HCT116 (cell line): Measurements from ENCODE around the gene ROBO1. TPM values are rescaled to one million over a fixed set of nuclear protein-coding genes. Genes with fewer than 3 reads are reported as not detected.

Experiments
- ATAC-seq: fragments of 200-7000 bp; cut with Tn5 transposase; 2 replicates; pipeline ENCODE4 v1.9.1; 2020; ENCODE audit warnings: mild to moderate bottlenecking, moderate library complexity
- BruUV-seq: library from RNA; stranded (reverse); fragments of 400-500 nt; replicated peaks from 2 replicates; lab custom pipeline; 2021; lab: Mats Ljungman, UMichigan
- CTCF ChIA-PET: fragments of 300-600 bp; sonication (Branson Sonifier 250); formaldehyde crosslinking; loops from one replicate; lab custom pipeline; 2021; ENCODE audit warnings: antibody characterized with exemption; lab: Charles Lee
- POLR2A ChIA-PET: fragments of 300-600, 350-600 bp; sonication (Branson Sonifier 250); formaldehyde crosslinking; loops from one replicate; lab custom pipeline; 2021; ENCODE audit warnings: antibody characterized with exemption; lab: Charles Lee
- RAD21 ChIA-PET, 2 experiments: fragments of 300-600 bp; sonication (Branson Sonifier 250); formaldehyde crosslinking; loops; one replicate each; lab custom pipeline; 2023; ENCODE audit warnings: low total read pairs in 2 of 2; ENCODE audit not compliant: uncharacterized antibody in 2 of 2, unreplicated experiment in 2 of 2, low non-redundant PET in 1 of 2; lab: Charles Lee
- DNase-seq: peaks from one replicate; pipeline ENCODE4 v3.0.0-alpha.2; 2010; ENCODE audit warnings: low read depth, low spot score
- H2AFZ ChIP-seq: fragments of 200-600 bp; shearing (Covaris generic), sonication (generic); 2 replicates; pipeline ENCODE4 v1.6.1; 2017; ENCODE audit warnings: low read depth, mixed run types, mixed read lengths, antibody characterized with exemption, low read length; ENCODE audit not compliant: poor library complexity, severe bottlenecking
- H3K27ac ChIP-seq: 2 replicates; pipeline ENCODE4 v1.5.1; 2012; ENCODE audit warnings: low read depth, low read length
- H3K27me3 ChIP-seq: fragments of 200-600 bp; sonication (generic); 2 replicates; pipeline ENCODE4 v1.6.1; 2016; ENCODE audit warnings: mixed run types, low read length, mixed read lengths; ENCODE audit not compliant: insufficient read depth
- H3K36me3 ChIP-seq, 2 experiments: fragments of 200-500 bp in 1 of 2; fragments of 200-600 bp in 1 of 2; sonication (Bioruptor generic) in 1 of 2; sonication (generic) in 1 of 2; 2 replicates each; pipeline versions ENCODE4 v1.5.1 to v1.6.1; 2014 to 2016; ENCODE audit warnings: low read length in 2 of 2, inconsistent platforms in 1 of 2, mixed read lengths in 1 of 2, mixed run types in 1 of 2; ENCODE audit not compliant: insufficient read depth in 2 of 2, control insufficient read depth in 1 of 2
- H3K4me1 ChIP-seq, 2 experiments: fragments of 200-600 bp in 1 of 2; sonication (generic) in 1 of 2; 2 replicates each; pipeline versions ENCODE4 v1.5.1 to v1.6.1; 2012 to 2017; ENCODE audit warnings: low read length in 2 of 2, inconsistent platforms in 1 of 2, mild to moderate bottlenecking in 1 of 2, mixed read lengths in 1 of 2, mixed run types in 1 of 2, moderate library complexity in 1 of 2; ENCODE audit not compliant: insufficient read depth in 2 of 2, control insufficient read depth in 1 of 2
- H3K4me2 ChIP-seq: fragments of 200-600 bp; sonication (generic); 2 replicates; pipeline ENCODE4 v1.6.1; 2017; ENCODE audit warnings: mixed run types, low read length, mixed read lengths
- H3K4me3 ChIP-seq, 2 experiments: fragments of 200-600 bp in 1 of 2; sonication (generic) in 1 of 2; replicated peaks in 1 of 2; 2 replicates each; pipeline ENCODE4 v1.5.1; 2011 to 2016; ENCODE audit warnings: low read length in 2 of 2, control low read depth in 1 of 2, low read depth in 1 of 2, mild to moderate bottlenecking in 1 of 2, mixed read lengths in 1 of 2, mixed run types in 1 of 2
- H3K79me2 ChIP-seq: fragments of 200-600 bp; sonication (generic); 2 replicates; pipeline ENCODE4 v1.6.1; 2017; ENCODE audit warnings: mild to moderate bottlenecking, mixed run types, low read length, moderate library complexity, mixed read lengths; ENCODE audit not compliant: insufficient read depth
- H3K9ac ChIP-seq: fragments of 200-600 bp; sonication (generic); 2 replicates; pipeline ENCODE4 v1.6.1; 2016; ENCODE audit warnings: low read length, mixed read lengths
- H3K9me2 ChIP-seq: fragments of 200-600 bp; sonication (generic), shearing (Covaris generic); 2 replicates; pipeline ENCODE4 v1.6.1; 2017; ENCODE audit warnings: mixed run types, mild to moderate bottlenecking, moderate library complexity; ENCODE audit not compliant: insufficient read depth
- H3K9me3 ChIP-seq, 2 experiments: fragments of 200-500 bp in 1 of 2; fragments of 200-600 bp in 1 of 2; sonication (Bioruptor generic) in 1 of 2; sonication (generic) in 1 of 2; 2 replicates each; pipeline ENCODE4 v1.6.1; 2014 to 2017; ENCODE audit warnings: low read length in 2 of 2, mixed read lengths in 2 of 2, inconsistent platforms in 1 of 2, low read depth in 1 of 2, mild to moderate bottlenecking in 1 of 2, mixed run types in 1 of 2, moderate library complexity in 1 of 2; ENCODE audit not compliant: control insufficient read depth in 1 of 2, insufficient read depth in 1 of 2
- H4K20me1 ChIP-seq: fragments of 200-600 bp; sonication (generic), shearing (Covaris generic); 2 replicates; pipeline ENCODE4 v1.6.1; 2017; ENCODE audit warnings: mixed run types, mild to moderate bottlenecking, moderate library complexity; ENCODE audit not compliant: insufficient read depth
- EGR1 ChIP-seq: IDR thresholded peaks from 2 replicates; pipeline ENCODE4 v1.6.1; 2012; ENCODE audit warnings: low read depth
- ELF1 ChIP-seq: IDR thresholded peaks from 2 replicates; pipeline ENCODE4 v1.6.1; 2012; ENCODE audit warnings: low read depth, borderline replicate concordance
- EZH2 ChIP-seq: fragments of 200-600 bp; sonication (generic); IDR thresholded peaks from 2 replicates; pipeline ENCODE4 v1.6.1; 2017; ENCODE audit warnings: antibody characterized with exemption, mixed run types
- EZH2phosphoT487 ChIP-seq: fragments of 200-600 bp; IDR thresholded peaks from 2 replicates; pipeline ENCODE4 v1.6.1; 2018; ENCODE audit warnings: antibody characterized with exemption, borderline replicate concordance
- FOSL1 ChIP-seq: IDR thresholded peaks from 2 replicates; pipeline ENCODE4 v1.6.1; 2012; ENCODE audit warnings: low read depth
- POLR2A ChIP-seq: IDR thresholded peaks from 2 replicates; pipeline ENCODE4 v1.7.0; 2011; ENCODE audit warnings: borderline replicate concordance; ENCODE audit not compliant: insufficient read depth, insufficient read length; ENCODE audit errors: extremely low read depth
- POLR2AphosphoS5 ChIP-seq: IDR thresholded peaks from 2 replicates; pipeline ENCODE4 v1.6.1; 2011; ENCODE audit warnings: mild to moderate bottlenecking, low read depth, low read length, moderate library complexity
- RAD21 ChIP-seq: IDR thresholded peaks from 2 replicates; pipeline ENCODE4 v1.6.1; 2012; ENCODE audit warnings: low read depth, mild to moderate bottlenecking
- SIN3A ChIP-seq: IDR thresholded peaks from 2 replicates; pipeline ENCODE4 v1.6.1; 2012; ENCODE audit warnings: low read depth
- SP1 ChIP-seq: IDR thresholded peaks from 2 replicates; pipeline ENCODE4 v1.6.1; 2012; ENCODE audit warnings: low read depth
- ZFX ChIP-seq: fragments of 450-650 bp; IDR thresholded peaks from 2 replicates; pipeline ENCODE4 v1.6.1; 2017
- ZNF274 ChIP-seq: fragments of 200-500 bp; sonication (Bioruptor generic); IDR thresholded peaks from 2 replicates; pipeline ENCODE4 v1.6.1; 2014; ENCODE audit warnings: mild to moderate bottlenecking, low read depth, low read length, inconsistent platforms
- intact Hi-C: fragments of 100-400 bp; cut with micrococcal nuclease; formaldehyde crosslinking; loops from 2 replicates; pipeline ENCODE4 v1.10.0; 2022
- total RNA-seq: library from RNA; stranded (reverse); gene quantifications from one replicate; pipeline ENCODE4 v1.2.1, GENCODE V29; 2021; ENCODE audit not compliant: unreplicated experiment
- TF ChIP-seq, protein P1 (sequence below): IDR thresholded peaks from 2 replicates; pipeline ENCODE4 v1.6.1; 2012
- TF ChIP-seq, protein P2 (sequence below): IDR thresholded peaks from 2 replicates; pipeline ENCODE4 v1.6.1; 2011; ENCODE audit warnings: mild to moderate bottlenecking, low read length, moderate library complexity; ENCODE audit not compliant: insufficient replicate concordance; ENCODE audit errors: extremely low read depth
- TF ChIP-seq, protein P3 (sequence below): IDR thresholded peaks from 2 replicates; pipeline ENCODE4 v1.6.1; 2012
- TF ChIP-seq, protein P4 (sequence below), 3 experiments: fragments of 200-600 bp in 1 of 3; sonication (generic) in 1 of 3; IDR thresholded peaks in 2 of 3; conservative IDR thresholded peaks in 1 of 3; 2 replicates each; pipeline ENCODE4 v1.5.1; 2012 to 2017; ENCODE audit warnings: low read depth in 2 of 3, low read length in 2 of 3, antibody characterized with exemption in 1 of 3, borderline replicate concordance in 1 of 3, control low read depth in 1 of 3, mild to moderate bottlenecking in 1 of 3, mixed read lengths in 1 of 3, mixed run types in 1 of 3, moderate library complexity in 1 of 3; ENCODE audit not compliant: insufficient read depth in 1 of 3

Gene ROBO1
- total RNA-seq, 1 experiment from 2014 or later, result 0.27 TPM

DNA sequence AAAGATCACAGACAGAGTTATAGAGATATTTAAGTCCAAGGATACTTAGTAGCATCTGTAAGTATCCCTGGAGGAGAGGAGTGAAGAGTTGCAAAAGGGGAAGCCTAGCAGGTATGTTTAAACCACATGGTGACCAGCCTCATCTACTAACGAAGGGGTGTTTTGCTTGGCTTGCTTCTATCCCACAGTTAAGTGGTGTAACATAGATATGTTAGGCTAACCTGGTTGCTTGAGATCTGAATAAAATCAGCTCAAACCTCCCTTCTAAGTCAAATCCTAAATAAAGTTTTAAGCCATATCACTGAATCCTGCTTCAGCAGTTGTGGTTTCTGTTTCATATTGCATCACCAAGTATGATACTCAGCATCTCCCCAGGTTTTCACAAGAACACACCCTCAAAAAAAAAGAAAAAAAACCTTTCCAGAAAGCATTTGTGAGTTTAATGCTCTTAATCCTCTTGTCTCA, 880.2 kb downstream of the ROBO1 start:
- intact Hi-C loops, result no loop called here
- Histone ChIP-seq H3K36me3 (no peaks in the 10 kb centered on the region), H3K79me2 (no peaks in the 10 kb centered on the region), H3K9me2 (no peaks in the 10 kb centered on the region), H4K20me1 (no peaks in the 10 kb centered on the region), H2AFZ (no peak overlapping the region), H3K27me3 (no peaks in the 10 kb centered on the region), H3K27ac (no peak overlapping the region), H3K4me3 (no peak overlapping the region), H3K9me3 (peaks cover 0 to 8% of the 10 kb centered on the region in 2 experiments; a peak in 3 of 4 replicates), H3K9ac (no peak overlapping the region), H3K4me2 (no peak overlapping the region), H3K4me1 (no peaks in the 10 kb centered on the region)
- TF ChIP-seq ELF1 (no peak), POLR2A (no peak), EGR1 (no peak), POLR2AphosphoS5 (no peak), EZH2phosphoT487 (no peak), ZFX (no peak), SIN3A (no peak)
- TF ChIP-seq, protein P1, sequence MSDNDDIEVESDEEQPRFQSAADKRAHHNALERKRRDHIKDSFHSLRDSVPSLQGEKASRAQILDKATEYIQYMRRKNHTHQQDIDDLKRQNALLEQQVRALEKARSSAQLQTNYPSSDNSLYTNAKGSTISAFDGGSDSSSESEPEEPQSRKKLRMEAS, result no peak
- BruUV-seq, result no TSS peak
- DNase-seq, result no peak
- RAD21 ChIA-PET, result no interaction called here
- ATAC-seq, result no peak
- POLR2A ChIA-PET, result no interaction called here
- CTCF ChIA-PET, result no interaction called here

DNA sequence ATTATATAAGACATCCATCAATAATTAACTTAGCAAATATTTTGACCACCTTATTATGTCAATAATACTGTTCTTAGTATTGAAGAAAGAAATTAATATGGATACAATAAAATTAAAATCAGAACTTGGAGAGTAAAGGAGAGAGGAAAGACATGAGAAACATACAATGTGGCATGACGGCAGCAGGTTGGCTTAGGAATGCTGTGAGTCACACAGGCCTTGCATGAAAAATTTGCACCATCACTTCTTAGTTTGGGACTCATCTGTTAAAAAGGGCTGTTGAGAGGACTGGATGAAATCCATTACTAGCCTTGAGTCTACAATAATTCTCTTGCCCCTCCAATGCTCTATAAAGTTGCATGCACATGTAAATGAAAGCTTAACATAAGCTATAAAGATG, 880.8 kb downstream of the ROBO1 start:
- H3K9me2 ChIP-seq, result no peaks in the 10 kb centered on the region
- ATAC-seq (no peak), DNase-seq (no peak)
- TF ChIP-seq, protein P2, sequence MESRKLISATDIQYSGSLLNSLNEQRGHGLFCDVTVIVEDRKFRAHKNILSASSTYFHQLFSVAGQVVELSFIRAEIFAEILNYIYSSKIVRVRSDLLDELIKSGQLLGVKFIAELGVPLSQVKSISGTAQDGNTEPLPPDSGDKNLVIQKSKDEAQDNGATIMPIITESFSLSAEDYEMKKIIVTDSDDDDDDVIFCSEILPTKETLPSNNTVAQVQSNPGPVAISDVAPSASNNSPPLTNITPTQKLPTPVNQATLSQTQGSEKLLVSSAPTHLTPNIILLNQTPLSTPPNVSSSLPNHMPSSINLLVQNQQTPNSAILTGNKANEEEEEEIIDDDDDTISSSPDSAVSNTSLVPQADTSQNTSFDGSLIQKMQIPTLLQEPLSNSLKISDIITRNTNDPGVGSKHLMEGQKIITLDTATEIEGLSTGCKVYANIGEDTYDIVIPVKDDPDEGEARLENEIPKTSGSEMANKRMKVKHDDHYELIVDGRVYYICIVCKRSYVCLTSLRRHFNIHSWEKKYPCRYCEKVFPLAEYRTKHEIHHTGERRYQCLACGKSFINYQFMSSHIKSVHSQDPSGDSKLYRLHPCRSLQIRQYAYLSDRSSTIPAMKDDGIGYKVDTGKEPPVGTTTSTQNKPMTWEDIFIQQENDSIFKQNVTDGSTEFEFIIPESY, result no peak
- no peak for TF ChIP-seq RAD21
- TF ChIP-seq, protein P1, result no peak
- no peak for TF ChIP-seq ZFX
- no peak for TF ChIP-seq FOSL1
- no peak for TF ChIP-seq POLR2A
- TF ChIP-seq, protein P3, sequence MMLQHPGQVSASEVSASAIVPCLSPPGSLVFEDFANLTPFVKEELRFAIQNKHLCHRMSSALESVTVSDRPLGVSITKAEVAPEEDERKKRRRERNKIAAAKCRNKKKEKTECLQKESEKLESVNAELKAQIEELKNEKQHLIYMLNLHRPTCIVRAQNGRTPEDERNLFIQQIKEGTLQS, result no peak
- no peak for TF ChIP-seq EGR1
- TF ChIP-seq POLR2AphosphoS5, result no peak
- TF ChIP-seq, protein P4, sequence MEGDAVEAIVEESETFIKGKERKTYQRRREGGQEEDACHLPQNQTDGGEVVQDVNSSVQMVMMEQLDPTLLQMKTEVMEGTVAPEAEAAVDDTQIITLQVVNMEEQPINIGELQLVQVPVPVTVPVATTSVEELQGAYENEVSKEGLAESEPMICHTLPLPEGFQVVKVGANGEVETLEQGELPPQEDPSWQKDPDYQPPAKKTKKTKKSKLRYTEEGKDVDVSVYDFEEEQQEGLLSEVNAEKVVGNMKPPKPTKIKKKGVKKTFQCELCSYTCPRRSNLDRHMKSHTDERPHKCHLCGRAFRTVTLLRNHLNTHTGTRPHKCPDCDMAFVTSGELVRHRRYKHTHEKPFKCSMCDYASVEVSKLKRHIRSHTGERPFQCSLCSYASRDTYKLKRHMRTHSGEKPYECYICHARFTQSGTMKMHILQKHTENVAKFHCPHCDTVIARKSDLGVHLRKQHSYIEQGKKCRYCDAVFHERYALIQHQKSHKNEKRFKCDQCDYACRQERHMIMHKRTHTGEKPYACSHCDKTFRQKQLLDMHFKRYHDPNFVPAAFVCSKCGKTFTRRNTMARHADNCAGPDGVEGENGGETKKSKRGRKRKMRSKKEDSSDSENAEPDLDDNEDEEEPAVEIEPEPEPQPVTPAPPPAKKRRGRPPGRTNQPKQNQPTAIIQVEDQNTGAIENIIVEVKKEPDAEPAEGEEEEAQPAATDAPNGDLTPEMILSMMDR (IDR thresholded peaks at IDR 0.05 in 2 of 3, conservative IDR thresholded peaks at IDR 0.05 in 1 of 3; ENCODE audit: borderline replicate concordance in 1 of 3, insufficient read depth in 1 of 3, low read depth in 2 of 3, low read length in 2 of 3), result no peak
- TF ChIP-seq ZNF274, result no peak
- no peak for TF ChIP-seq EZH2
- TF ChIP-seq SP1, result no peak
- TF ChIP-seq EZH2phosphoT487, result no peak
- H3K27me3 ChIP-seq, result no peaks in the 10 kb centered on the region
- H3K36me3 ChIP-seq, result no peaks in the 10 kb centered on the region
- H3K4me1 ChIP-seq, result no peaks in the 10 kb centered on the region
- no peak overlapping the region for H2AFZ ChIP-seq
- no peak overlapping the region for H3K9ac ChIP-seq
- no peak overlapping the region for H3K27ac ChIP-seq
- no peak overlapping the region for H3K4me3 ChIP-seq
- RAD21 ChIA-PET, result no interaction called here
- intact Hi-C loops, result no loop called here
- peaks cover 0 to 8% of the 10 kb centered on the region in 2 experiments; a peak in 3 of 4 replicates for H3K9me3 ChIP-seq
- no peaks in the 10 kb centered on the region for H4K20me1 ChIP-seq
- CTCF ChIA-PET, result no interaction called here
- no peaks in the 10 kb centered on the region for H3K79me2 ChIP-seq
- no TSS peak for BruUV-seq
- no peak overlapping the region for H3K4me2 ChIP-seq
- POLR2A ChIA-PET, result no interaction called here
